SK-N-SH treated with all-trans-retinoic acid at 6 μM for 48 hours (cell line): ENCODE data around the gene B4GALT6.

ENCODE experiments used
- ATAC-seq: fragments of 200-7000 bp; cut with Tn5 transposase; 3 replicates; pipeline ENCODE4 v1.9.1; 2020; ENCODE audit warnings: mild to moderate bottlenecking, moderate library complexity
- ARNTL ChIP-seq: fragments of 450-650 bp; formaldehyde crosslinking; IDR thresholded peaks from 2 replicates; pipeline ENCODE4 v1.5.0; 2020; ENCODE audit warnings: low read depth, mild to moderate bottlenecking, moderate library complexity, borderline replicate concordance
- BACH2 ChIP-seq: fragments of 250-450 bp; sonication (Bioruptor Pico); IDR thresholded peaks from 2 replicates; pipeline ENCODE4 v1.9.0; 2021; ENCODE audit warnings: mild to moderate bottlenecking, borderline replicate concordance
- CREB5 ChIP-seq: fragments of 250-450 bp; sonication (Bioruptor Pico); IDR thresholded peaks from 2 replicates; pipeline ENCODE4 v1.5.1; 2020; ENCODE audit warnings: low read depth, mild to moderate bottlenecking, moderate library complexity
- CSDC2 ChIP-seq: fragments of 250-450 bp; sonication (Bioruptor Pico); IDR thresholded peaks from 2 replicates; pipeline ENCODE4 v1.5.0; 2020; ENCODE audit warnings: mild to moderate bottlenecking, moderate library complexity
- CSRNP3 ChIP-seq: fragments of 250-450 bp; sonication (Bioruptor Pico); IDR thresholded peaks from 2 replicates; pipeline ENCODE4 v1.5.1; 2021; ENCODE audit warnings: mild to moderate bottlenecking, moderate library complexity
- ISL1 ChIP-seq: fragments of 250-450 bp; sonication (Bioruptor Pico); IDR thresholded peaks from 2 replicates; pipeline ENCODE4 v2.1.2; 2022; ENCODE audit warnings: mild to moderate bottlenecking, moderate library complexity
- OSR1 ChIP-seq: fragments of 250-450 bp; sonication (Bioruptor Pico); IDR thresholded peaks from 2 replicates; pipeline ENCODE4 v1.8.0; 2022; ENCODE audit warnings: moderate library complexity, mild to moderate bottlenecking, inconsistent platforms
- PATZ1 ChIP-seq: fragments of 250-450 bp; sonication (Bioruptor Pico); IDR thresholded peaks from 2 replicates; pipeline ENCODE4 v1.8.0; 2020; ENCODE audit warnings: mild to moderate bottlenecking, moderate library complexity, borderline replicate concordance
- POU6F1 ChIP-seq: fragments of 250-450 bp; sonication (Bioruptor Pico); IDR thresholded peaks from 2 replicates; pipeline ENCODE4 v1.8.0; 2021; ENCODE audit warnings: low read depth, mild to moderate bottlenecking, moderate library complexity, borderline replicate concordance
- RARB ChIP-seq: fragments of 250-450 bp; sonication (Bioruptor Pico); IDR thresholded peaks from 2 replicates; pipeline ENCODE4 v1.8.0; 2021; ENCODE audit warnings: mild to moderate bottlenecking, moderate library complexity
- SNAI2 ChIP-seq: fragments of 250-450 bp; sonication (Bioruptor Pico); IDR thresholded peaks from 2 replicates; pipeline ENCODE4 v1.5.0; 2020; ENCODE audit warnings: mild to moderate bottlenecking, moderate library complexity
- TOX ChIP-seq: fragments of 250-450 bp; sonication (Bioruptor Pico); IDR thresholded peaks from 2 replicates; pipeline ENCODE4 v1.8.0; 2021; ENCODE audit warnings: mild to moderate bottlenecking, moderate library complexity, borderline replicate concordance
- ZC3H10 ChIP-seq: fragments of 250-450 bp; sonication (Bioruptor Pico); IDR thresholded peaks from 2 replicates; pipeline ENCODE4 v1.5.1; 2021; ENCODE audit warnings: mild to moderate bottlenecking, moderate library complexity
- ZFP3 ChIP-seq: fragments of 250-450 bp; sonication (Bioruptor Pico); IDR thresholded peaks from 2 replicates; pipeline ENCODE4 v1.5.0; 2020; ENCODE audit warnings: mild to moderate bottlenecking, moderate library complexity
- ZFP30 ChIP-seq: fragments of 450-650 bp; formaldehyde crosslinking; IDR thresholded peaks from 2 replicates; pipeline ENCODE4 v1.5.0; 2022; ENCODE audit warnings: mild to moderate bottlenecking, moderate library complexity
- ZNF565 ChIP-seq: fragments of 450-650 bp; formaldehyde crosslinking; conservative IDR thresholded peaks from 2 replicates; pipeline ENCODE4 v1.5.0; 2020; ENCODE audit warnings: low read depth, mild to moderate bottlenecking, moderate library complexity
- ZNF70 ChIP-seq: fragments of 450-650 bp; formaldehyde crosslinking; IDR thresholded peaks from 2 replicates; pipeline ENCODE4 v1.5.0; 2020; ENCODE audit warnings: mild to moderate bottlenecking, moderate library complexity
- ZNF8 ChIP-seq: fragments of 450-650 bp; formaldehyde crosslinking; IDR thresholded peaks from 2 replicates; pipeline ENCODE4 v1.5.0; 2020; ENCODE audit warnings: mild to moderate bottlenecking, moderate library complexity
- TF ChIP-seq, protein P1 (sequence below): fragments of 250-450 bp; sonication (Bioruptor Pico); IDR thresholded peaks from 2 replicates; pipeline ENCODE4 v1.5.0; 2020; ENCODE audit warnings: mild to moderate bottlenecking, moderate library complexity

B4GALT6 gene

DNA sequence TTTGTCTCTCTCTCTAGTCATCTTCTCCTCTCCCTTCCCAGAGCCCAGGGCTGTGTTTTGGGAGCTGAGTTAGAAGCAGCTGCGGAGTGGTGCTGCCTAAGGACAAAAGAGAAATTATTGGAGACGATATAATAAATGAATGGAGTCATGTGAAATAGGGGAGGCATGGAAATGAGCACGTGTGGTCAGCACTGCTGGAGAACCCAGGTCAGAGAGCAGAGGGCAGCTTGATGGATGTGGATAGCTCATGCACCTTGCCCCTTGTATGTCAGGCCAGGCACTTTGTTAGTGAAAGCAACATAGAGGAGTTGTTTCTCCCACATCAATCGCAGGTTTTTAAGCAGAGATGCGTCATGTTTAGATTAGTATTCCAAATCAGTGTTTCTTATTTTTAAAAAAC is 77.0 kb downstream of the B4GALT6 start (continued):
- TF ChIP-seq PATZ1 (no peak), ARNTL (no peak), ZFP30 (CRISPR knock-in tag) (no peak), ZFP3 (CRISPR knock-in tag) (no peak), TOX (CRISPR knock-in tag) (no peak), RARB (no peak), ISL1 (CRISPR knock-in tag) (no peak), ZC3H10 (CRISPR knock-in tag) (no peak), SNAI2 (CRISPR knock-in tag) (no peak), POU6F1 (CRISPR knock-in tag) (no peak), OSR1 (CRISPR knock-in tag) (no peak)

GRCh38 chr18:31606265-31606664 is 78.1 kb downstream of the B4GALT6 start:
- ATAC-seq: no peak

More at GRCh38 chr18:31606265-31606664, 78.1 kb downstream of the B4GALT6 start:
- TF ChIP-seq TOX (CRISPR knock-in tag): no peak
- no peak for TF ChIP-seq ARNTL
- TF ChIP-seq BACH2 (CRISPR knock-in tag): no peak
- TF ChIP-seq CSDC2 (CRISPR knock-in tag): no peak
- TF ChIP-seq PATZ1: no peak
- TF ChIP-seq ZFP30 (CRISPR knock-in tag): no peak
- TF ChIP-seq SNAI2 (CRISPR knock-in tag): no peak
- TF ChIP-seq, protein P1, sequence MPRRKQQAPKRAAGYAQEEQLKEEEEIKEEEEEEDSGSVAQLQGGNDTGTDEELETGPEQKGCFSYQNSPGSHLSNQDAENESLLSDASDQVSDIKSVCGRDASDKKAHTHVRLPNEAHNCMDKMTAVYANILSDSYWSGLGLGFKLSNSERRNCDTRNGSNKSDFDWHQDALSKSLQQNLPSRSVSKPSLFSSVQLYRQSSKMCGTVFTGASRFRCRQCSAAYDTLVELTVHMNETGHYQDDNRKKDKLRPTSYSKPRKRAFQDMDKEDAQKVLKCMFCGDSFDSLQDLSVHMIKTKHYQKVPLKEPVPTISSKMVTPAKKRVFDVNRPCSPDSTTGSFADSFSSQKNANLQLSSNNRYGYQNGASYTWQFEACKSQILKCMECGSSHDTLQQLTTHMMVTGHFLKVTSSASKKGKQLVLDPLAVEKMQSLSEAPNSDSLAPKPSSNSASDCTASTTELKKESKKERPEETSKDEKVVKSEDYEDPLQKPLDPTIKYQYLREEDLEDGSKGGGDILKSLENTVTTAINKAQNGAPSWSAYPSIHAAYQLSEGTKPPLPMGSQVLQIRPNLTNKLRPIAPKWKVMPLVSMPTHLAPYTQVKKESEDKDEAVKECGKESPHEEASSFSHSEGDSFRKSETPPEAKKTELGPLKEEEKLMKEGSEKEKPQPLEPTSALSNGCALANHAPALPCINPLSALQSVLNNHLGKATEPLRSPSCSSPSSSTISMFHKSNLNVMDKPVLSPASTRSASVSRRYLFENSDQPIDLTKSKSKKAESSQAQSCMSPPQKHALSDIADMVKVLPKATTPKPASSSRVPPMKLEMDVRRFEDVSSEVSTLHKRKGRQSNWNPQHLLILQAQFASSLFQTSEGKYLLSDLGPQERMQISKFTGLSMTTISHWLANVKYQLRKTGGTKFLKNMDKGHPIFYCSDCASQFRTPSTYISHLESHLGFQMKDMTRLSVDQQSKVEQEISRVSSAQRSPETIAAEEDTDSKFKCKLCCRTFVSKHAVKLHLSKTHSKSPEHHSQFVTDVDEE (CRISPR knock-in tag): no peak
- TF ChIP-seq OSR1 (CRISPR knock-in tag): no peak
- TF ChIP-seq ZC3H10 (CRISPR knock-in tag): no peak
- TF ChIP-seq ISL1 (CRISPR knock-in tag): no peak
- TF ChIP-seq ZNF8: no peak
- no peak for TF ChIP-seq ZNF565
- TF ChIP-seq ZFP3 (CRISPR knock-in tag): no peak
- no peak for TF ChIP-seq ZNF70 (CRISPR knock-in tag)
- TF ChIP-seq CREB5 (CRISPR knock-in tag): no peak
- no peak for TF ChIP-seq CSRNP3 (CRISPR knock-in tag)
- no peak for TF ChIP-seq POU6F1 (CRISPR knock-in tag)
